Activated effector memory CD4-positive, alpha-beta T cell treated with anti-CD3 and anti-CD28 coated beads, Interleukin-2, amount 50 U/mL, for 16 hours (primary cell): Measurements from ENCODE around the gene PLCD3.
"Not testable (repeated sequence)": the region's sequence is repeated elsewhere in the genome, so short reads cannot be mapped to it uniquely, and the experiment has no call there.

ENCODE experiments used
- DNase-seq: peaks from one replicate; pipeline ENCODE4 v3.0.0-alpha.2; 2020

The PLCD3 gene

DNA sequence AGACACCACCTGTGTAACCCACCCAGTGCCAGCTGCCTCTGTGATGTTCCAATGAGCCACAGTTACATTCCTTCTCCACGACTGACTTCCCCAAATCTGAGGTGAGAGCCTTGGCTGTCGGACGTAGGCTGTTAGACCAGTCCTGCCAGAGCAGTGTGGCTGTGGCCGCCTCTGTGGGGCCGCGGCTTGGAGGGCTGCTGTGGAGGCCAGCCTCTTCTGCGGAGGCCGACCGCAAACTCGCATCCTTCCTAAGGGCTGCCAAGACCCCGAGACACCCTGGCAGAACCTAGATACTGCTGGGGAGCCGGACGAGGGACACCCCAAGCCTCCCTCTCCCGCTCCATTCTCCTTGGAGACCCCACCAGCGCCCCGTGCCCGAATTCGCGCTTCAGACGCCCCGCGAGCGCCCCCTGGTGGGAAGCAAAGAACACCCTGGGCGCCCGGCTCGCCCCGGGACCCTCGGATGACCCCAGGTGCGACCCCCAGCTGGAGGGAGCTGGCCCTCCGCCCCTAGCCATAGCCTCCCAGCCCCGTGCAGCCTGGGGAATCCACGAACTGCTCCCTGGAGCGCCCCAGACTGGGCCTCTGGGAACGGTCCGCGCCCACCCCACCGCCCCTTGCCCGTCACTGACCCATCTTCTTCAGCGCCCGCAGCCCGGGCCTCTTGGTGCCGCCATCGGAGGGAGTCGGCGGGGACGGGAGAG is 547 bp downstream of the PLCD3 start:
- DNase-seq = peak; percentile 82

GRCh38 chr17:45130681-45131615 is 1.4 kb downstream of the PLCD3 start:
- DNase-seq = peak; percentile 60

GRCh38 chr17:45129940-45130680 is 2.2 kb downstream of the PLCD3 start:
- DNase-seq = peak; percentile 59

GRCh38 chr17:45129426-45129939 is 2.8 kb downstream of the PLCD3 start:
- peak; percentile 57 for DNase-seq

- no peak for DNase-seq
Measured at GRCh38 chr17:45128989-45129388, 3.3 kb downstream of the PLCD3 start.

DNA sequence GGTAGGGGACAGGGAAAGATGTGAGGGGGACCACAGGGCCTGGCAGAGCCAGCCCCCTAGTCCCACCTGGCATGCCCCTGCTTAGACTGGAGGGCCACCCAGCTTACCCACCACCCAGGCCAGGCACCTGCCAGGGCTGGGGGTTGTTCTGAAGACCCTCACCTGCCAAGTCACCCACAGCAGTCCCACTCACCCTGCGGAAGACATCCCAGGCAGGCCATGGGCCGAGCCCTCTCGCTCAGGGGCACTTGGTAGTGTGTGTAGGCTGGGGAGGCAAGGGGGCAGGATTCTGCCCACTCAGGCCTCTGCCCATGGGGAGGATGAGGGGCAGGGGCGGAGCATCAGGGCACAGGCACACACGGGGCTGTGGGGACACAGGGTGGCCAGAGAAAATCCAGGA is 4.0 kb downstream of the PLCD3 start:
- DNase-seq = no peak

- peak; percentile 60 for DNase-seq
Measured at GRCh38 chr17:45127548-45128300, 4.6 kb downstream of the PLCD3 start.

DNA sequence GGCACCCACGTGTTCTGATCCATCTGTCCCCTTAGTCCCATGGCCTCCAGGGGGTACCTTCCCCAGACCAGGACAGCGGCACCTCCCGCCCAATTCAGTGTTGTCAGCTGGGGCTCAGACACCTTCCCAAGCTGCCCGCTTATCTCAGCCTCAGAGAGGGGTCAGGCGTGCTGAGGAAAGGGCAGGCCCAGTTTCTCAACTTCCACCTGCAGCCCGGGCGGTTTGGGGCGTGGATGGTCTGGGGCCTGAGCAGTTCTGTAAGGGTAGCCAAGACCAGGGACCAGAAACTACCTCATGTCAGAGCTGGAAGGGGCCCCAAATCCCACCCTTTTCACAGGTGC is 5.1 kb downstream of the PLCD3 start:
- no peak for DNase-seq

DNA sequence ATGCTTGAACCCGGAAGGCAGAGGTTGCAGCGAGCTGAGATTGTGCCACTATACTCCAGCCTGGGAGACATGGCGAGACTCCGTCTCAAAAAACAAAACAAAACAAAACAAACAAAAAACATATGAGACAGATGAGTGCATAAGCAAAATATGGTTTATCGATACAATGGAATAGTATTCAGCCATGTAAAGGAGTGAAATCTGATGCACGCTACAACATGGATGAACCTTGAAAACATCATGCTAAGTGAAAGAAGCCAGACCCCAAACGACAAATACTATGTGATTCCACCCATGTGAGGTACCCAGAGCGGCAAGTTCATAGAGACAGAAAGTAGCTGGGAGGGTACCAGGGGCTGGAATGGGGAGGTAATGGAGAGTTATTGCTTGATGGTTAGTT is 6.8 kb downstream of the PLCD3 start:
- DNase-seq = no peak

DNA sequence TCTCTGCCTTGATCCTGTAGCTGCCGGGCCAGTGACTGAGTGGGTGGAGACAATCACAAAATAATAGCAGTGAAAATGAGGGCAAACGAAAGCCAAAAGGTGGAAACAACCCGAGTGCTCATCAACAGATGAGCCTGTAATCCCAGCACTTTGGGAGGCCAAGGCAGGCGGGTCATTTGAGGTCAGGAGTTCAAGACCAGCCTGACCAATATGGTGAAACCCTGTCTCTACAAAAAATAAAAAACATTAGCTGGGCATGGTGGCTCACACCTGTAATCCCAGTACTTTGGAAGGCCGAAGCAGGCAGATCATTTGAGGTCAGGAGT is 7.6 kb downstream of the PLCD3 start:
- not testable (repeated sequence) for DNase-seq

- peak; percentile 74 for DNase-seq
Measured at GRCh38 chr17:45123930-45124796, 8.2 kb downstream of the PLCD3 start.

DNA sequence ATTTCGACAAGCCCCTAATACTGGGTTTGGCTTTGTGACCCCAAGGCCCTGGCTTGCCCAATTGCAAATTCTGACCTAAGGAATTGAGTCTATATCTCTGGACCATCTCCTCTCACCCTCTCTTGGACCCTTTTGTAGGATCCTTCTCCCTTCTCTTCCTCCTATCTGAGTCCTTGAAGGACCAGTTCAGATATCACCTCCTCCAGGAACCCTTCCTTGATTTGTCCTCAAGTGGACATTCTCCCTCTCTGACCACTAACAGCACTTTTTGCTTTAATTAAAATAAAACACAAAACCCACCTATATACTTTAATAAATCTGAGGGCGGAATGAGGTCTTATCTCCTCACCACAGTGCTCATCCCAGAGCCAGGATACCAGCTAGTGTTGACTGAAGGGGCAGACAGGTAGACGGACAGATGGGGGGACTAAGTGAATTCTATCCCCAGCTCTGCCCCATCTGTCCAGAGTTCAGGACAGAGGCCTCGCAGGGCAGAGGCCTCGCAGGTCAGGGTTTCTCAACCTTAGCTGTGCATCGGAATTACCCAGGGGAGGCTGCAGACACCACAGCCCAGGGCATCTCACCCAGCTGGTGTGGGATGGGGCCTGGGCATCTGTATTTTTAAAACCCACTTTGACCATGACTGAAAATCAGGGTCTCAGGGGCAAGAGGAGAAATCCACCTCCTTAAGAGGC is 9.1 kb downstream of the PLCD3 start:
- no peak for DNase-seq

DNA sequence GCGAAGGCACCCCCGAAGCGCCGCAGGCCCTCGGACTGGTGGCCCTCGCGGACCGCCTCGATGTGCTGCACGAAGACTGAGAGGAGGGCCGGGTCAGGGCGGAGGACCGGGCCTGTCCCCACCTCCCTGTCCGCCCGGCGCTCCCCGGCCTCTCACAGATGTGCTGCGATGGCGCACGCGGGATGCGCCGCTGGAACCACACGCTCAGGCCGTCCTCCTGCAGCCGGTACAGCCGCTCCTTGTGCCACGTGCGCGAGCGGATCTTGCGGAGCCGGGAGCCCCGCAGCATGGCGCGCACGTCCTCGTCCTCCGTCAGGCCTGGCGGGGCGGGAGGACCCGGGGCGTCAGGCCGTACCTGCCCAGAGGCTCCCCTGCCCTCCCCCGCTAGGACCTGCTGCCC is 11.3 kb downstream of the PLCD3 start:
- peak; percentile 52 for DNase-seq

GRCh38 chr17:45120558-45120957 is 11.8 kb downstream of the PLCD3 start:
- no peak for DNase-seq

GRCh38 chr17:45119964-45120363 is 12.4 kb downstream of the PLCD3 start:
- DNase-seq = no peak

- DNase-seq = peak; percentile 57
Measured at GRCh38 chr17:45118691-45119090, 13.6 kb downstream of the PLCD3 start.

- no peak for DNase-seq
Measured at GRCh38 chr17:45117848-45118646, 14.3 kb downstream of the PLCD3 start.

DNA sequence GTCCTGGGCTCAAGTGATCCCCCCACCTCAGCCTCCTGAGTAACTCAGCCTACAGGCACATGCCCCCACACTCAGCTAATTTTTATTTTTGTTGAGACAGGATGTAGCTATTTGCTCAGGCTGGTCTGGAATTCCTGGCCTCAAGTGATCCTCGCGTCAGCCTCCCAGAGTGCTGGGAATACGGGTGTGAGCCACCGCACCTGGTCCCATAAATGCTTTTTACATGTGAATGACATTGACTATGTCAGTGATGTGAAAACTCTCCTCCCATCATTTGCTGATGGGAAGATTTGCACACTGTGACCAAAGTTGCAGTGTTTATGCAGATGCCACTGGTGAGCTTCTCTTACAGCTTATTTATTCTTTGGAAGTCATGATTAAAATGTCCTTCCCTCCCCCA is 15.0 kb downstream of the PLCD3 start:
- DNase-seq = no peak

- DNase-seq = no peak
Measured at GRCh38 chr17:45116434-45117016, 15.8 kb downstream of the PLCD3 start.

DNA sequence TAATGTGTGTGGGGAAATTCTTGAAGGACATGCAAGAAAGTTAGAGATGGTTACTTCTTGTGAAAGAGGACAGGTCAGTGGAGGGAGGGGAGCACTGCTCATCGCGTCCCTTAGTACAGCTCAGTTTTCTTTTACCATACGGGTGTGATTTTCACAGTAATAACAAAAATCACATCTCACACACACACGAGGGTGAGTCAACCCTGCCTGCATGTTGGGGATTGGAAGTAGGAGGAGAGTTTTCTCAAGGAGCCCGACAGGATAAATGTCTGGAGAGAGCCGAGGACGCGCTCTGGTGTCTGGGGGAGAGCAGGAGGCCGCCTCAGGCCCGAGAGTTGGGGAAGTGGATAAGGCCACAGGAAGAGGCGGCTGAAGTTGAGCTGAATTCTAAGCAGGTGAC is 16.4 kb downstream of the PLCD3 start:
- no peak for DNase-seq
